Activated CD8-positive, alpha-beta memory T cell treated with anti-CD3 and anti-CD28 coated beads for 24 hours (primary cell): Measurements from ENCODE around the gene TFIP11.
"Not testable (repeated sequence)": the region's sequence is repeated elsewhere in the genome, so short reads cannot be mapped to it uniquely, and the experiment has no call there.

Source experiments
- DNase-seq: peaks from one replicate; pipeline ENCODE4 v3.0.0-alpha.2; 2020

The TFIP11 gene

DNA sequence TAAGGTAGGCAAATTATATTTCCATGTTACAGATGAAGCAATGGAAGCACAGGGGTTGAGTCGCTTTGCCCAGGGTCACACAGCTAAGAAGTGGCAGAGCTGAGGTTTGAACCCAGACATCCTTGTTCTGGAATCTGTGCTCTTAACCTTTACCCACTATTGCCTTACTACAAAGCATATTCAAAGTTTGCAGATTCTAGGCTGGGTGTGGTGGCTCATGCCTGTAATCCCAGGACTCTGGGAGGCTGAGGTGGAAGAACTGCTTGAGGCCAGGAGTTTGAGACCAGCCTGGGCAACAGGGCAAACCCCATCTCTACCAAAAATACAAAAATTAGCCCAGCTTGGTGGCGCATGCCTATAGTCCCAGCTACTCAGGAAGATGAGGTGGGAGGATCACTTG lies 27.8 kb upstream of the TFIP11 start:
- no peak for DNase-seq

DNA sequence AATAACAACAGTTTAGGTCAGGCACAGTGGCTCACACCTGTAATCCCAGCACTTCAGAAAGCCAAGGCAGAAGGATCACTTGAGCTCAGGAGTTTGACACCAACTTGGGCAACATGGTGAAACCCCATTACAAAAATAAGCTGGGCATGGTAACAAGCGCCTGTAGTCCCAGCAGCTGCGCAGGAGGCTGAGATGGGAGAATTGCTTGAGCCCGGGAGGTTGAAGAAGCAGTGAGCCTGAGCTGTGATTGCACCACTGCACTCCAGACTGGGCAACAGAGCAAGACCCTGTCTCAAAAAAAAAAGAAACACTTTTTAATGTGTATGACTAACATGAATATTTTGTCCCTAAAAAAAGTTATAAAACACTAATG lies 24.5 kb upstream of the TFIP11 start:
- DNase-seq = no peak

DNA sequence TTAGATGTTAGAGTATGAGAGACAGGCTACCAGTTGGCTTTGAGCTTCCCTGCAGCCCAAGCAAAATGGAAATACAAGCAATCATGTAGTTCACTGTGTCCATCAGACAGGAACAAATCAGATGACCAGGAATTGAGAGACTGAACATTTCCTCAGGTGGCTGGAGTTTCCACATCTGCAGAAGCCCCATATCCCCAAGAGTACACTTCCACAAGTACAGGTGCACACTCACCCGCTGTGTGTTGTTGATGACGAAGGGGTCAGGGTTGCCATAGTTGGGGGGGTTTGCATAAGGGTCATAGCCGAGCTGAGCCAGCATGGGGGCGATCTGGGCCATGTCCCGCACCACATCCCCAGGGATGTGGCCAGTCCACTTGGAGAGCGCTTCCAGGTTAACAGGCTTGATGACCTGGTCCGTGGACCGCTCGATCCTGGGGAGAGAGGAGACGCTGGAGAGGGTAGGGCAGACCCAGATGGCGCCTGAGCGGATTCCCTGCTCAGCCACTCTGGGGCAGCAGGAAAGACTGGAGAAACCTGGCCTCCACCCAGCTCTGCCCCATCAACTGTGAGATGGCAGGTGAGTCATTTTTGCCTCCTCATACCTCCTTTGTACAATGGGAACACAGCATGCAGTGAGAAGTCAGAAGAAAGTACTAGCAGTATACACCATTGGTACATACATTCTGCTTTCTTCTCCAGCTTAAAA lies 23.9 kb upstream of the TFIP11 start:
- DNase-seq = no peak

DNA sequence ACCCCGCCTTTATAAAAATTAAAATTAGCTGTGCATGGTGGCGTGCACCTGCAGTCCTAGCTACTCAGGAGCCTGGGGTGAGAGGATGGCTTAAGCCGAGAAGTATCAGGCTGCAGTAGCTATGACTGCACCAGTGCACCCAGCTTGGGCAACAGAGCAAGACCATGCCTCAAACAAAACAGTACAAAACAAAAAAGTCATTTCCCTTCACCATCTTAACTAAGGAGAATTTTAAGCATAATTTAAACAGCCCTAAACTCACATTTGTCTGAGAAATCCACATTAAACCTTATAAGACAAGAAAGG lies 23.3 kb upstream of the TFIP11 start:
- DNase-seq = no peak

DNA sequence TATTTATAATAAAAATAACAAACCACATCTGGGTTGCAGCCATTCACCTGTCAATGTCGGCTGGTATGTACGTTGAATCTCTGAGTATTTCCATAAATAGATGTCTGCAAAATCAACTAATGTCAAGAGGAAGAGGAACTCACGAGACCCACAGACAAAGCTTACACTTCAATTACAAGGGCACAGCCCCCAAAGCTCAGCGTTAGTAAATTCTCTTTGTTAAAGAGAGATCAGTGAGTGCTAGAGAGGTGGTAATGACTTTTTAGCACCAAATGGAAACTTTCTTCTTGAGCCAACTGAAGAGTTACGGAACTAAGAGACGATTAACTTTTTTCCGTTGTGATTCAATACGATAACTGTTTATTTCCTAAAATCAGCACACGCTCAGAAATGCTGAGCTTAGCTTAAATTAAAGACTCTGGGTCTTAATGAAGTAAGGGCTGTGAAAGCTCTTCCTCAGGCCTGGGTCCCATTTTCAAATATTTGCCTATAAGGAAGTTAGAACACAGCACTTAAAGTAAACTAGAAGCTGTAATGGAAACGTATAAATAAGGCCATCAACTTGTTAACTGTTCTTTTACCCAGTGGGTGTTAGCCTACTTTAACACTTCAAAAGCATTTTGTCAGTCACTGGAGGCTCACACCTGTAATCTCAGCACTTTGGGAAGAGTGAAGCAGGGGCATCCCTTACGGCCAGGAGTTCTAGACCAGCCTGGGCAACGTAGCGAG lies 22.8 kb upstream of the TFIP11 start:
- DNase-seq = no peak

DNA sequence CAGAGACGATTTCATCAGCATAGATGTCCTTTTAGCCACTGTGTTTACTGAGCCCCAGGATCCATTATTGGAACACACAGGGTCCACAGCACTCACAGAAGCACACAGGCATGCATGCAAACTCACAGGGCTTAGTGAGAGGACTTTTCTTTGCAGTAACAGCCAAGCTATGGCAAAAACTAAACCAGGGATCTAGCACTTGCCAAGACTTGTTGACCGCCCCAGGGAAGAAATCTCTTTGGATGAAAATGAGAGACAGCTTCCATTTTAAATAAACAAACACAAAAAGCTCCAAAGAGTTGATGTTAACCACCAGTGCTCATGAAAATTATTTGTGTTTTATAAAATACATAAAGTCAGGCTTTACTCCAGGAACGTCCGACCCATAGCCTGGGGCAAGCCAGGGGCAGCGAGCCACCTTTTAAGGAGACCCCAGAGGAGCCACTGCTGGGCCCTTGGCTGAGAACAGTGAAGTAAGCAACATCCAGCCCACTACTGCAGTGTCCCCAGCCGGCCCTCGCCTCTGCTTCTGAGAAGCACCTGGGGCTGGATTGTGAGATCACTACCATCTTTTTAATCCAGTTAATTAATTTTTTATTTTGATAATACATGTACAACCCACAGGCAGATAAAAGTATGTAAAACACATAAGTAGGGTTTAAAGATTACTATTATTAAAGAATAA lies 22.0 kb upstream of the TFIP11 start:
- no peak for DNase-seq

DNA sequence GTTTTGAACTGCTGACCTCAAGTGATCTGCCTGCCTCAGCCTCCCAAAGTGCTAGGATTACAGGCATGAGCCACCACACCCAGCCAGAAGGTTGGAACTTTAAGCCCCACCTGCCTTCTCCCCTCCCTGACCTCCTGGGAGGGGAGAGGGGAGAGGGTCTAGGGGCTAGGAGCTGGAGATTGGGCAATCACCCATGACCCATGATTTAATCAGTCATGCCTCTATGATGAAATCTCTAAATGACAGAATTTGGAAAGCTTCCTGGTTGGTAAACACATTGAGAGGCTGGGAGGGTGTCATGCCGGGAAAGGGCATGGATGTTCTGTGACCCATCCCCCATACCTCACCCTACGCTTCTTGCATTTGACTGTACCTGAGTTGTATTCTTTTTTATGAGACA lies 17.1 kb upstream of the TFIP11 start:
- DNase-seq = no peak

DNA sequence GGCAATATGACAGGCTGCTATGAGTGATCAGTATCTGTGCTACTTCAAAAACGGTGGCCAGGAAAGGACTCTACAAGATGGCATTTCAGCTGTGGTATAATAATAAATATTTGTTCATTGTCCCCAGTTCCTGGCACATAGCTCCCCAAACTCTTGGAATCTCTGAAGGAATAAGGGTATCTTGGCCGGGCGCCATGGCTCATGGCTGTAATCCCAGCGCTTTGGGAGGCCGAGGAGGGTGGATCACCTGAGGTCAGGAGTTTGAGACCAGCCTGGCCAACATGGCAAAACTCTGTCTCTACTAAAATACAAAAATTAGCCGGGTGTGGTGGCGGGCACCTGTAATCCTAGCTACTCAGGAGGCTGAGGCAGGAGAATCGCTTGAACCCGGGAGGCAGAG lies 16.2 kb upstream of the TFIP11 start:
- DNase-seq = not testable (repeated sequence)

DNA sequence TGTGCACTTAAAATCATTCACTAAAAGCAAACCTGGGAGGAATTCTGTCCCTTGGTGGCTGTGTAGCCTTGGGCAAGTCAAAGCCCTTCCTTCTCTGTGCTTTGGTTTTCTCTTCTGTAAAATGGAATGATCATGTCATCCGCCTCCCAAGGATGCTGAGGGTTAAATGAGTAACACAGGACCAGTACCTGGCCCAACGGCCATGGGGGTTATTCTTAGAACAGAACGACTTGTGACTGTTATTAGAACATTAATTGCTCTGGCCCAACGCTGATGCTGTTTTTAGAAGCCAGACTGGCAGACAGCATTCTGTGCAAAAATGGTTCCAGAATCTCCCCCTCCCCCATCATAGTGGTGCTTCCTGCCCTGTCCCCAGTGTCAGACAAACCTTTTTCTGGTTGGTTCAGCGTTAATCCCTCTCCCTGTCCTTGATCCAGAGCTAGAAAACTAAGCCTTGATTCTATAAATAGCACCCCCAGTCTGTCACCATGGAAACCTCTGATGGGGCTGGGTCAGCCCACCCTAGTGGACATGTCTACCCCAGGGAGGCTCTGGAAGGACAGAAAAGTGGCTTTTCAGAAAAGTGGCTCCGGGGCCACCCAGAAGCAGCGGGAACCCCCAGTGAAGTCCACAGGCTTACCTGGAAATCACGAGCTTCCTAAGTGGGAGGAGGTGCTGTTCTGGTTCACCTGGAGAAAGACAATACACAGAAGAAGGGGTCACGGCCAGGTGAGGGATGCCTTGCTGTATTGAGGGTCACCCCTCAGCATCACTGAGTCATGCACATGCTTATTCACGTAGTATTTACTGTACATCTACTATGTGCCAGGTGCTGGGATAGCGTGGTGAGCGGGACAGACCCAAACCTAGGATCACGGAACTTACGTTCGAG lies 15.5 kb upstream of the TFIP11 start:
- DNase-seq = no peak

DNA sequence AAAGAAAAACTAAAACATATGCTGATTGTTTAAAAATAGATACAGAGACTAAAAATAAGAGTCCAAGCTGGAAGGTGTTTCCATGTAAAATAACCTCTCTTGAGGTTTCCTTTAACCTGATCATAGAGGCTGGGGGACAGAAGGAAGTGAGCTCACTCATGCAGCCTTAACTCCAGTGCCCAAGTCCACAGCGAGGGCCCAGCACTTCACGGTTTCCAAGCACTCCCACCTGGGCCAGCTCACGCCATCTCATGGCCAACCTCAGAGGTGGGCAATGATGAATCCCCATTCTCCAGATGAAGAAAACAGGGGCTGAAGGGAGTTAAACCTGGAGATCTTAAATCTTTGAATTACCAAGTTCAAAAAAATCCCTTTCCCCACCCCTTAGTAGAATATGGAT lies 14.9 kb upstream of the TFIP11 start:
- no peak for DNase-seq

DNA sequence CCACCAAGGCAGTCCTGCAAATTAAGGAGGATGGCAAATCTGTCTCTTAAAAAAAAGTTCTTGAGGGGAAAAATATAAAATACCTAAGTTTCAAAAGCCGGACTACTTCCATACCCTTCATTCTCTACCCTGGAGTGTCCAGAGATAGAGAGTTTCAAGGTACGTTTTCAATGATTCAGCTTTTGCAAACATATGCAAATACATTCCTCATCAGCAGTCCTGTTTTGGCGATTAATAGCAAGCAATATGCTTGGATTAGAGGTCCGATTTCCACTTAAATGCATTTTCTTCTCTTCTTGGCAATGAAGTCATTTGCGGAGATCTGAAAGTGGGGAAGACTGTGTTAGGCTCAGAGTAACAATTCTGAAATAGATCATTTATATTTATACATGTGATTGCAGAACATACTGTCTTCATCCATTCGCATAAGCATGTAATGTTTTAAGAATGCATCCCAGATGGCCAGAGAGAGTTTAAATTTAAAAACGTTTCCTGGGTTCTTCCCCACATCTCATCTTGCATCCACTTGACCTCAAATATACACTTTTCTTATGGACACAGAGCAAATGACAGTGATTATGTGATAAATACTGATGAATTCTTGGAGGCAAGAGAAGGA lies 13.8 kb upstream of the TFIP11 start:
- DNase-seq = no peak

DNA sequence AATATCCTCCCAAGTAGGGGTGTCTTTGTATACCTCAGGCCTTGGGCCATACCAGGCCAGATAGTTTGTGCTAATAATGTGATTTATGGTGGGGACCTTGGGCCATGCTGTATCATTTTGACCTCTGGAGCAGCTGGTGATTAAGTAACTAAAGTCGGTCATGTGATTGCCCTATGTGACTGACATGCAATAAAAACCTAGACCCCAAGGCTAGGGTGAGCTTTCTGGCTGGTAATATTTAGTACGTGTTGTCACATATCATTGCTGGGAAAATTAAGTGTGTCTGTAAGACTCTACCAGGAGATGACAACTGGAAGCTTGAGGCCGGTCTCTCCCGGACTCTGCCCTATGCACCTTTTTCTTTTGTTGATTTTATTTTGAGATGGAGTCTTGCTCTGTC lies 12.6 kb upstream of the TFIP11 start:
- DNase-seq = no peak

DNA sequence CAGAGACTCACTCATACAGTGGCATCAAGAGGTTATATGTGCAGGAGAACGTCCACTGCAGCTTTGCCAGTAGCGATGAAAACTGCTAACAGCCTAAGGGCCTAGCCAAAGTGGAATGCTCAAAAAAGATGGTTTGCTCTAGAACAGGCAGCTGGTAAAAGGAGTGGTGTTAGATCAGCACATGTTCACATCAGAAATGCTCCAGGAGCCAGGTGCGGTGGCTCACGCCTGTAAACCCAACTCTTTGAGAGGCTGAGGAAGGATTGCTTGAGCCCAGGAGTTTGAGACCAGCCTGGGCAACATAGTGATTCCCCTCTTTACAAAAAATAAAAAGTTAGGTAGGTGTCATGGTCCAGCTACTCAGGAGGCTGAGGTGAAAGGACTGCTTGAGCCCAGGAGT lies 10.3 kb upstream of the TFIP11 start:
- no peak for DNase-seq

DNA sequence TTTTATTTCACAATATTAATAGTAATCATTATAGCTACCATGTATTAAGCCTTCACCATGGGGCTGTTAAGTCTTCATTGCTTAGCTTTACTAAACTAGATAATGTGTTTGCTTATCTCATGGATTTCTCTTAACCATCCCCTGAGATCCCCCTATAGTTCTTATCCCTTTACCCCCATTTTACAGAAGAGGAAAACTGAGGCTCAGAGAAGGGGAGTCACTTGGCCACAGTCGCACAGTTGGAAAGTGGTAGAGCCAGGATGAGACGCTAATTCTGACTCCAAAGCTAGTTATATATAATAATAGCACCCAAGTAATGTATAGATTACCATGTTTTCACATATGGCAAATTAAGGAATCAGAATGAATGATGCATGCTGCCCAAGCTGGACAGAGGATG lies 9.7 kb upstream of the TFIP11 start:
- no peak for DNase-seq

DNA sequence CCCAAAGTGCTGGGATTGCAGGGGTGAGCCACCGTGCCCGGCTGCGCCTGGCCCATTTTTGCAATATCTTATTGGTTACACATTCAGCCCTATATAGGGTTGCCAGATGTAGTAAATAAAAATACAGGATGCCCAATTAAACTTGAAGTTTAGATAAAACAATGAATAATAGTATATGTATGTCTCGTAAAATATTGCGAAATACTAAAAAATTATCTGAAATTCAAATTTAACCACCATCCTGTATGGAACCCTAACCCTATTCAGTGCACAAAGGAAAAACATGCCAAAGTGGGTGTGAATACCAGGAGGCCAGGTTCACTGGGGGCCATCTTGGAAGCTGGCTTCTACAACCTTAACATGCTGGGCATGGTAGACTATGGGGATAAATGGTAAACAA lies 5.2 kb upstream of the TFIP11 start:
- DNase-seq = no peak

DNA sequence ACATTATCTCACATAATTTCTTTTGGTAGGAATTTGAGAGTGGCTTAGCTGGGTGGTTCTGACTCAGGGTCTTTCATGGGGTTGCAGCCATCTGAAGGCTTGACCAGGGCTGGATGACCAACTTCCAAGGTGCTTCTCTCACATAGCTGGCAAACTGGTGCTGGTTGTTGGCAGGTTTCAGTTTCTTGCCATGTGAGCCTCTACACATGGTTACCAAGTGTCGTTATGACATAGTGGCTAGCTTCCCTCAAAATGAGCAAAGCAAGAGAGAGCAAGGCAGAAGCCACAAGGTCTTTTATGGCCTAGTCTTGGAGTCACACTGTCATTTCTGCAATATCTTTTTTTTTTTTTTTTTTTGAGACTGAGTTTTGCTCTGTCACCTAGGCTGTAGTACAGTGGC lies 4.2 kb upstream of the TFIP11 start:
- no peak for DNase-seq

DNA sequence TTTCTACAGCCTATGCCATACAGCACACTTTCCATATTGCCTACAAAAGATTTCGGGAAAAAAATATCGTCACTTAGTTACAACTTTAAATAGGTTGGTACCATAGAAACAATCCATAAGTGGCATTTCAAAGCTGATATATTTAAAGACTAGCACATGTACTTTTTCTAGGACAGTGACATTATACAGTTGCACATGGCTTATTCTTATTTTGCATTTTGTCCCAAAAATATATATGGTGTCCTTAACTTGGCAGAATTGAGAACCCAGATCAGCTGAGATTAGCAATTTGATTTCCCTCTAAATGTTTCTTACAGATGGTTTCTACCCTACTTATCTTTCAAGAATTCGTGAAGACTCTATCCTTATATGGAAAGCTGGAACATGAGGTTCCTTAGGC lies 3.7 kb upstream of the TFIP11 start:
- DNase-seq = no peak

DNA sequence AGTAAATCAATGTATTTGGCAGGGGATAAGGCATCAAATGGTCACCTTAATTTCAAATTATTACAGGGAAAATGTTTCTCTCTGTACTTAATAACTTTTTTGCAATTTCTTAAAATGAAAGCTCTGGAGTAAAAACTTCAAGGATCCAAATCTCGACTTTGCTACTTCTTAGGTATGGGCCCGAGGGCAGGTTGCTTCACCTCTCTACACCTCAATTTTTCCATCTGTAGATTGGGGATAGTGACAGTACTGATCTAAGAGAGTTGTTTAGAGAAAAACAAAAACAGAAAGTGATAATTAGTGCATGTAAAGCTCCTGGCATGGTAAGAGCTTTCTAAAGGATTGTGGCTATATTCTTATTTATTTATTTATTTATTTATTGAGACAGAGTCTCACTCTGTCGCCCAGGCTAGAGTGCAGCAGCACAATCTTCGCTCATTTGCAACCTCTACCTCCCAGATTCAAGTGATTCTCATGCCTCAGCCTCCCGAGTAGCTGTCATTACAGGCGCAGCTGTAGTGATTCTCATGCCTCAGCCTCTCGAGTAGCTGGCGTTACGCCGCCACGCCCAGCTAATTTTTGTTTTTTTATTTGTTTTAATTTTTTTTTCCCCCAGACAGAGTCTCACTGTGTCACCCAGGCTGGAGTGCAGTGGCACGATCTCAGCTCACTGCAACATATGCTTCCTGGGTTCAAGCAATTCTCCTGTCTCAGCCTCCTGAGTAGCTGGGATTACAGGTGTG lies 2.3 kb upstream of the TFIP11 start:
- no peak for DNase-seq

DNA sequence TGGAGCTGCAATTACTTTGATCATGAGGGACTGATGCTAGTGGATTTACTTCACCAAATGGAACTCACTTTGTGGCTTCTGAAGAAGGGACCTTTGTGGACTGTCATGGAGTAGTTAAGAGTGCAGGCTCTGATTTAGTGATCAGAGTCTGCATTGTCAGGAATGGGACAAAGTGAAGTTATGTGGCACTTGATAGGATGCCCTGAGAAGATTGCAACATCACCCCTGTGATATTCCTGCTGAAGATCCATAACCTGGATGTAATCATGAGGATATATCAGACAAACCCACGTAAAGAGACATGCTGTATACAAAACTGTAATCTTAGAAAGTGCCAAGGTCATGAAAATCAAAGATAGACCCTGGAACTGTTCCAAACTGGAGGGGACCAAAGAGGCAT lies 1.6 kb upstream of the TFIP11 start:
- DNase-seq = no peak

DNA sequence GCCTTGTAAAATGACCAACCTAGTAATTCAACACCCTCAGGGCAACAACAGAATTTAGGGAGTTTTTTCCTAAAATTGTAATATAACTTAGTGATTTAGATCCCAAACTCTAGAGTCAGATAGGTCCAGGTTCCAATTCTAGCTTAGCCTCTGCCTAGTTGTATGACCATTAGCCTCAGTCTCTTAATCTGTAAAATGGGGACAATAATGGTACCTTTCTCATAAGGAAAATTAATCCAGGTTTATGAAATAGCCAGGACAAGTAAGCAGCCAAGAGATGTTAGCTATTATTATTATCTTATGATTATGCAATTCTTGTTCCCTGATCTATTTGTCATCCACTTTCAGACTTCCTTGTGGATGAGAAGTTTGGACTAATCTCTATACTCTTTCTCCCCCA lies 4.1 kb downstream of the TFIP11 start:
- DNase-seq = no peak

DNA sequence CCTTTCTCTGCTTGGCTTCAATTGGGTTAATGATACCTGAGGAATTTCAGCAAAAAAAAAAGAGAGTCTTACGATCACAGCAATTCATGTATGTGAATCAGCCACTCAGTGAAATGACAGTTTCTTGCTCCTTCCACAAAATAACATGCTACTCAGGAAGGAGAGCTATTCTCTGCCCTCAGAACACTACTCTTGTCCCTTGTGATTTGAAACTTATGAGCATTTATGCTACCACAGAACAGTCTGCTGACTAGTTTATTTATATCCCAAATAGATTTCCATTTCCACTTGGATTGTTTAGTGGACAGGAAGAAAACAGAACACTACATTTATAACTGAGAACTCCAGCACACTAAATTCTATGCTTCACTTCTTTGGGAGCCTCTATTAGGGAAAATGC lies 8.5 kb downstream of the TFIP11 start:
- DNase-seq = no peak
